GM19463 (cell line): ENCODE measurements around the gene SNU13.
A peak's percentile ranks its signal among the peaks of the same experiment; 100 is the strongest.
"Not testable (repeated sequence)": the region's sequence is repeated elsewhere in the genome, so short reads cannot be mapped to it uniquely, and the experiment has no call there.

Experiments used
- ATAC-seq: cut with Tn5 transposase; IDR thresholded peaks from one replicate; pipeline ENCODE4 v1.9.1; 2021; ENCODE audit warnings: mild to moderate bottlenecking, moderate library complexity; ENCODE audit not compliant: unreplicated experiment

Gene SNU13

DNA sequence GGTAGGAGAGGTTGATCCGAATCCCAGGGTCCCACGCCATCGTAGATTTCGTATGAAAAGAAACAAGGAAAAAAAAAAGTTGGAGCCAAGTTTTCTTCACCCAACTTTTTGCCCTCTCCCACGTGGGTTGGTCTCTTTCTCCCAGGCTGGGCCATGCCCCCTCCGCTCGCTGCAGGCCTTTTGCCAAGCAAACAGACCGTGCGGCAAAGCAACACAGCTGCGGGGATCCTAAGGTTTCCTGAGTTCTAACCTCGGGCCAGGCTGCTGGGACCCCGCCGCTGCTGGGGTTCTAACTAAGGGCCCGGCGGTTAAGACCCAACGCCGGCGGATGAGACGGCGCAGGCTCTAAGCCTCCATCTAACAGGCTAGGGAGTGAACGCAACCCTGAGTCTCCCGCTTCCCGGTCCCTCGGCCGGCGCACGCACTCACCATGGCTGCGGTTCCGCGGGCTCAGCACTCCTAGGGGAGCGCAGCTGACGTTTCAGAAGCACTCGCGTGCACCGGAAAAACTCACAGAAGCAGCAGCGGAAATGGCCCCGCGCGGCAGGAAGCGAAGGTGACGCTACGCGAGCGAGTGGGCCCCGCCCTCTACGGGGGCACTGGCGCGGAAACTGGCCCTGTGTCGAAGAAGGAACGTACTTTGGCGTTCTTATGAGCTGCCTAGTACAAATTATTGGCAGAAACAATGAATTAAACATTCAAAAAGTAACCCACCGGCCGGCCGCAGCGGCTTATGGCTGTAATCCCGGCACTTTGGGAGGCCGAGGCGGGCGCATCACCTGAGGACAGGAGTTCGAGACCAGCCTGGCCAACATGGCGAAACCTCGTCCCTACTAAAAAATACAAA, at the start of gene SNU13:
TSS of gene SNU13 (minus strand) at position 503 of the 847 bp plus-strand sequence. CDS start at position 432, 71 bp downstream.
- ATAC-seq: peak; percentile 84

DNA sequence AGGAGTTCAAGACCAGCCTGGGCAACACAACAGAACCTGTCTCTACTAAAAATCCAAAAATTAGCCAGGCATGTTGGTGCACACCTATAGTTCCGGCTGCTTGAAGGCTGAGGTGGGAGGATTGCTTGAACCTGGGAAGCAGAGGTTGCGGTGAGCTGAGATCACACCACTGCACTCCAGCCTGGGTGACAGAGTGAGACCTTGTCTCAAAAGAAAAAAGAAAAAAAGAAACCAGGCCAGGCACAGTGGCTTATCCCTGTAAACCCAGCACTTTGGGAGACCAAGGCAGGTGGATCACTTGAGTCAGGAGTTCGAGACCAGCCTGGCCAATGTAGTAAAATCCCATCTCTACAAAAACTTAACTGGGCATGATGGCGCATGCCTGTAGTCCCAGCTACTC, 44.6 kb upstream of the SNU13 start:
- ATAC-seq: not testable (repeated sequence)

DNA sequence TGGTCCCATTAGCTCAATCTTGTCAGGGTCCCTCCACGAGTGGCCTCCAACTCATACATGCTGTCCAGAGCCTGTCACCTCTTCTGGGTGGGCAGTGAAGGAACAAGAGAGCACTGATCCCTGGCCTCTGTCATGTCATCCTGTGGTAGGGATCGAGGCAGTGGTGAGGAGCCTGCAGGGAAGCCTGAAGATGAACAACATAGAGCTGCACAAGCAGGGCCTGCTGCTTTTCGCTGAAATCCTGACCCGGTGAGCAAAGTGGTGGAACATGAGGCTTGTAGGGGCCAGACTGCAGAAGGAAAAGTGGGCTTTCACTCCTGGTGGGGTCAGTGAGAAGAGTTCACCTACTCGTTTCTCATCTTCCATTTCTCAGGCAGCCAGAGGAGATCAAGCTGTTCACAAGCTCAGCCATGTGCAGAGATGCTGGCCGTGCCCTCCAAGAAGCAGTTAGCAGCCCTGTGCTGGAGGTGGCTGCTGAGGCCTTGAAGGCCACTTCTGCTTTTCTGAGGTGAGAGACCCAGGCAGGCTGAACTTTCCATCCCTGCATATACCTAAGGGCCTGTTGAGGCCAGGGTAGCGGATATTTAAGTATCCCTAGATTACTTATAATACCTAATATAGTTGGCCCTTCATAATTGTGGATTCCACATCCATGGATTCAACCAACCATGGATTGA, 43.6 kb upstream of the SNU13 start:
- ATAC-seq: no peak

DNA sequence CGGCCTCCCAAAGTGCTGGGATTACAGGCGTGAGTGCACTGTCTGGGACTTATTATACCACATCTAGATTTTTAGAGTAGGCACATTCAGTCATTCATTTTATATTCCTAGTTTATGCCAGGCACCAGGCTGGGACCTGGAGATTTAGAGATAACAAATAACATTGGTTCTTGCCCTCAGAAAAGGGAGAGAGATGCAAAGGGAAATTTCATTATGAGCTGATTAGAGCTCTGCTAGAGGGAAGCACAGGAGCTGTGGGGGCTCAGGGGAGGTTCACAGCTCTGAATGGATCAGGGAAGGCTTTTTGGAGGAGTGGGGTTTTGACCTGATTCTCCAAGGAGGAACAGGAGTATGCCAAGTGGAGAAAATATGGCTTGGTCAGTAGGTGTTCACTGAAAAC, 42.9 kb upstream of the SNU13 start:
- ATAC-seq: no peak

DNA sequence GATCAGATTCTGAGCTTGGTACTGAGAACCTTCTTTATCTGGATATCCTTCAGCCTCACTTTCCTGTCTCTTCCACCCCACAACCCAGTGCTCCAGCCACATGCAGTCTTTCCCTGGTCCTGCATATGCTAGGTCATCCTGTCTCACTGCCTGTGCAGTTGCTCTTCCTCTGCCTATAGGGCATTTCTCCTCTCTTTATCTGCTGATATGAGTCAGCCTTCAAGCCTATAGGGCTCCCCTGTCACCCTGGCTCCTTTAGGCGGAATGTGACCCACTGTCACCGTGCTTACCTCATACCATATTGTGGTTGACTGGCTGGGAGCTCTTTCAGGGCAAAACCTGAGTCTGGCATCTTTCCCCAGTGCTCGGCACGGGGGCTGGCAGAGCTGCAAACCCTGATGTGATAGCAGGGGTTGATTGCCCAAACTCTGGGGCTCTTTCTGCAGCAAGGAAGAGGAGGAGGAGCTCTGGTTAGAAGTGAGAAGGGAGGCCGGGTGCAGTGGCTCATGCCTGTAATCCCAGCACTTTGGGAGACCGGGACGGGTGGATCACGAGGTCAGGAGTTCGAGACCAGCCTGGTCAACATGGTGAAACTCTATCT, 36.9 kb upstream of the SNU13 start:
- ATAC-seq: no peak

DNA sequence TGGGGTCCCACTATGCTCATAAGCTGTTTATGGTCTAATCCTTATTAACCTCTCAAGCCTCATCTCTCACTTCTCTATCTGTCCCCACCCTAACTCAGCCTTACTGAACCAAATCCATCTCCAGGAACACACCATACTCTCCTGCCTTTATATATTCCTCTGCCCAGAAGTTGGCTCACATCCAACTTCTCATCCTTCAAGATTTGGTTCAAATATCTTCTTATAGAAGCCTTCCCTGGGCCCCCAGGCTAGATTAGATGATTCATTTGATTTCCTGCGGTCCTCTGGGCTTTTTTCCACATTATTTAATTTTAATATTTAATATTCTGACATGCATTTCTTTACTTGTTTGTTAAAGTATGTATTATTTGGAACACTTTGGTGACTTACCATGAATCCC, 33.8 kb upstream of the SNU13 start:
- ATAC-seq: no peak

DNA sequence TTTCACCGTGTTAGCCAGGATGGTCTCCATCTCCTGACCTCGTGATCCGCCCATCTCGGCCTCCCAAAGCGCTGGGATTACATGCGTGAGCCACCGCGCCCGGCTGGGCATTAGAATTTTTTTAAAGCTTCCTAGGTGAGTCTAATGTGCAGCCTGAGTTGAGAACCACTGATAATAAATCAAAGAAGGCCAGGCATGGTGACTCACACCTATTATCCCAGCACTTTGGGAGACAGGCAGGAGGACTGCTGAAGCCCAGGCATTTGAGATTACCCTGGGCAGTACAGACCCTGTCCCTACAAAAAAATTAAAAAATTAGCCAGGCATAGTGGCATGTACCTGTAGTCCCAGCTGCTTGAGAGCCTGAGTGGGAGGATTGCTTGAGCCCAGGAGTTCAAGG, 24.3 kb upstream of the SNU13 start:
- no peak for ATAC-seq

DNA sequence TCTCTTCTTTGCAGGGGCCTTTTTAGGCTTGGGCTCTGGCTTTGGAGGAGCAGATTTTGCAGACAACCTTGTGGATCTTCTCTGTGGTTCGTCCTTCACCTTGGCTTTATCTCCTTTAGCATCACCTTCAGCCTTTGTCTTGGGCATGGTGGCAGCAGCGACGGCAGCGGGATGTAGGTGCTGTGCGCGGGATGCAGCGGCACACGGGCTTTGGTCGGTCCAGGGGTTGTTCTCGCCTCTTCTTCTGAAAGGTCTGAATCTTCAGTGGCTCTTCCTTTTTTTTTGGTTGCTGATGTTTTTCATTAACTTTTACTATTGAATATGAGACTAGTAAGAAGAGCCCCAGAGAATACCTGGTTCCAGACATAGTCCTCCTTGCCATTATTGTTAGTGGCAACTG, 20.7 kb upstream of the SNU13 start:
- ATAC-seq: no peak

DNA sequence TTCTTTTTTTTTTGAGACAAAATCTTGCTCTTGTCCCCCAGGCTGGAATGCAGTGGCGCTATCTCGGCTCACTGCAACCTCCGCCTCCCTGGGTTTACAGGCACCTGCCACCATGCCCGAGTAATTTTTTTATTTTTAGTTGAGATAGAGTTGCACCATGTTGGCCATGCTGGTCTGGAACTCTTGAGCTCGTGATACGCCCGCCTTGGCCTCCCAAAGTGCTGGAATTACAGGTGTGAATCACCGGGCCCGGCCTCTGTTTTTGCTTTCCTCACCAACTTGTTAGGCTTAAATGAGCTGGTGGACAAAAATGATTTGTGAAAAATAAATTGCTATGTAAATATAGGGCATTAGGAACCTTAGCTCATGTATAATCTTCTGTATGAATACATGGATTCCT, 14.1 kb upstream of the SNU13 start:
- no peak for ATAC-seq

DNA sequence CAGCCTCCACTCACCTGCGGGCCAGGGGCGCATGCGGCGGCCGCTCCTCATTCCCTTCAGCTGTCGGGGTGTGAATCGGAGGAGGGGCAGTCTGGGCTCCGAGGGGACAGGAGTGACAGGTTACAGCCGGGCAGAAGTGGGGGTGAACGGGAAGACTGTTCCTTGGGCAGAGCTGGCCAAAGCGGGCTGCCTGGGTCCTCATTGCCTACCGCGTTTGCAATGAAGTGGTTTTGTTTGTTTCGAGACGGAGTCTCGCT, 11.4 kb upstream of the SNU13 start:
- no peak for ATAC-seq

DNA sequence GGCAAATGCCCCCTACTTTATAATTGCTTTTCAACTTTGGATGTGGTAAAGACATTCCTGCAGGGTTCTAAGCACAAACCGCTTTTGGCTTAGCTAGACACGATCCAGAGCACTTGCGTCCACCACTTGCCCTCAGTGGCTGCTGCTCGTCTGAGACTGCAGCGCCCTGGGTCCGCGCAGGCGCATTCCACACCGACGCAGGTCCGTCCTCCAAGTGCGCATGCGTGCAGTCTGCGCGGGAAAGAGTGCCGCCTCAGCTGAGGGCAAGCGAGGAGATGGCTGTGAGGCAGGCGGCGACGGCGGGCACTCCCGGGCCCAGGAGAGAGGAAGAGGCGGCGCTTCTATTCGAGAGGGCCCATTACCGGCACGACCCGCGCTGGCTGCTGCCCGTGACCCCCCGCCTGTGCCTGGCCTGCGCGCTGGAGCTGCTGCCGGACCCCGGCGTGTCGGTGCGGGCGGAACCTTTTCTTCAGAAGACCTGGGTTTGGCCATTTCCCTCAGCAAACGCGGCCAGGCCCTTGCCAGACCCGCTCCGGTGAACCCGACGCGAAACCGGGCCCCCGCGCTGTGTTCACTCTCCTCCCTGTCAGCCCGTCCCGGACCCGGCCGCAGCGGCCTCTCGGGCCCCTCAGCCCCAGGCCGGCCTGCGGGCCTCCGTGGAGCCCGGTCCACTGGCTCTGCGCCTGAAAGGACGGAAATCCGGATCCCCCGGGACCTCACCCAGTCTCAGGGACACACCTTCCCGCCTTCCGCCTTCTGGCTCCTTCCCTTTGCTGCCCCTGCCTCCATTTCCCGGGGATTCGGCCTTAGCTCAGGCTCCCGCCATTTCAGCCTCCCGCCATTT, 10.8 kb upstream of the SNU13 start, which contains the start of gene MEI1:
TSS of gene MEI1 (plus strand) at position 240 of the 844 bp plus-strand sequence. CDS start at position 276, 36 bp downstream.
- ATAC-seq: no peak

DNA sequence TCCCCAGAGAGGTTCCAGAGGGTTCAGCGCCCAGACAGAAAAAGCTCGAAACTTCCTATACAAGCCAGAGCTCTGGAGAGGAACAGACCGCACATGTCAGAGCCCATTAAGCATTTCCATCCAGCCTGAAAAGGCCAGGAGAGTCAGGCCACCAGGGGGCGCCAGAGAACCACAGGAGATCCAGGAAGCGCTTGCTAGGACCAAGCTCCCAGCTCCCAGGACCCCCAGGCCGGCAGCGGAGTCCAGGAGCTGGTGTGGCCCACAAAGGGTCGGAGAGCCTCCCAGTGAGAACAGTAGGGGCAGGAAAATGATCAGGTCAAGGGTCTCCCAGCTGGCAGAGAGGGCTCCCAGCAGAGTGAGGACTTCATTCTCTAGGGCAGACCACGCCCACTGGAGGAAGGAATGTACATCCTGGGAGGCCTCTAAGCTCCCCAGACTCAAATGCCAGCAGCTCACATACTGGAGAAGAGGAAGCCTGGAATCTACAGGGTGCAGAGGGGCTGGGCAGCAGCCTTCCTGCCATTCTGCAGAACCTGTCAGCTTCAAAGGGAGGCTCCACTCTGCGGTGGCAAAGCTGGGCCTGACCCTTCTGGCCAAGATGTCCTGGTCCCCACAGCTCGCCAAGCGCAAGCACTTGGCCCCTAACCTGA, 8.6 kb upstream of the SNU13 start:
- ATAC-seq: no peak

DNA sequence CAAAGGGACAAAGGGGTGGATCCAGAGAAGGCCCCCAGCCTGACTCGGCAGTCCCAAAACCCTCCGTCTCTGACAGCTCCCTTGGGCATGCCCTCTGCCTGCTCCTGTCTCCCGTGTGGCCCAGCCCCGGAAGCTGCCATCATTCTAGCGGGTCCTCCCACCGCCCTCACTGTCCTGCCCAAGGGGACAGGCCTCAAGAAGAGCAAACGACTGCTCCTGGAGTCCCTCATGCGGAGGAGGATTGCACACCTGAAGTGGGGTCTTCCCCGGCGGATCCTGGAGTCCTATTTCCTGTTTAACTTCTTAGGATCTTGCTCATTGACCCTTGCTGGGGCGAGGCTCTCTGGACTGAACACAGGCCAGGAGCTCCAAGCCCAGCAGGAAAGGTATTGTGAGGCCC, 8.0 kb upstream of the SNU13 start:
- ATAC-seq: no peak

DNA sequence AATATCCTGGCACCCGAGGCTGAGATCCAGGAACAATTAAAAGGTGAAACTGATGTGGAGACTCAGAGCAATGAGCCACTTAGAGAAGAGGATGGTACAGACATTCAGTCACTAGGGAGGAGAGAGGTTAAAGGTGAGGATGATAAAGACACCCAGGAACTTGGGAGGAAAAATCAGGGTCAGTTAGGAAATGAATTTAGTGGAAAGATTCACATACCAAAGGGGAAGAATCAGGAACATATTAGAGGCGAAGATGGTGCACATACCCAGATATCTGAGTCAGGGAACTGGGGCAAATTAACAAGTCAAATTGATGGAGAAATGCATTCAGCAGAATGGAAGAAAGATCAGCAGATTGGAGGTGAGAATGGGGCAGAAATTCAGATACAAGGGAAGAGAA, 6.5 kb upstream of the SNU13 start:
- ATAC-seq: no peak

DNA sequence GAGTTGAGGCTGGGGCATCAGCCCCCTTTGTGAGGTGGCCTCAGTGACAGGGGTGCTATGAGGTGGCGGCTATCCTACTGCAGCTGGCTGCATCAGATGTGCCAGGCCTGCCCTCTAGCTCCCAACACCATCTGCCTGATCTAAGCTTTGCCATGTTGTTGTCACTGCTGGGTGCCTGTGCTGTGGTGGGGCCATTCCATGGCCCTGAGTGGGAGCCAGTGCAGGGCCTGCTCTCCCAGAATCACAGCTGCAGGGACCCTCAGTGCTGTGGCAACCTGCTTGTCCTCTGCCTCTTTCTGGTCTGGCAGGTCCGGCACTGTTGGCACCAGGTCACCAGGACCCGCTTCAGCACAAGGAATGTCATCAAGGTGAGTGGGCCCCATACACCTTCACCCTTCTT, 1.8 kb upstream of the SNU13 start:
- ATAC-seq: no peak

DNA sequence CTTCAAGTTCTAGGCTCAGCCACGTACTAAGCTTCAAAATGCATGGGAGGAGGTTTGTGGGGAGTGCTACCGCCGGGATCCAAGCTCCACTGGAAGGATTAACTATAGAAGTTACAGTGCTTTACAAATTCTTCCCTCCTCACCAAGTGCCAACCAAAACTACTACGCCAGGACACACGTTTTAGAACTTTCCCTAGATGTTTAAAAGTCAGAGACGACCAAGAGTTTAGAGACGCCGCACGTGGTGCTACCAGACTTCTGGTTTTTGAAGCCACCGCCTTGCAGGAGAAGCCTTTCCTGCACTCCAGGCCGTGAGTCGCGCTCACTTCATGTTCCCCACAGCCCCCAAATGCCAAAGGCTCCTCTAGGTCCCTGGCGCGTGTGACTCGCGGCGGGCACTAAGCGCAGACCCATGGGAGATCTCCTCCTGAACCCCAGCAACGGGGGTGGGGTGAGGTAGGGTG, 734 bp downstream of the SNU13 start:
- ATAC-seq: peak; percentile 28

DNA sequence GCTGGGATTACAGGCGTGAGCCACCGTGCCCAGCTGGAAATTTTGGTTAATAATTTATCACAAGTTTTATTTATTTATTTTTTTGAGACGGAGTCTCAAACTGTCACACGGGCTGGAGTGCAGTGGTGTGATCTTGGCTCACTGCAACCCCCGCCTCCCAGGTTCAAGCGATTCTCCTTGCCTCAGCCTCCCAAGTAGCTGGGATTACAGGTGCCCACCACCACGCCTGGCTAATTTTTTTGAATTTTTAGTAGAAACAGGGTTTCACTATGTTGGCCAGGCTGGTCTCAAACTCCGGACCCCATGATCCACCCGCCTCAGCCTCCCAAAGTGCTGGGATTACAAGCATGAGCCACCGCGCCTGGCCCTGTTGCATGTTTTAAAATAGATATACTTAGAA, 1.8 kb downstream of the SNU13 start:
- ATAC-seq: not testable (repeated sequence)

DNA sequence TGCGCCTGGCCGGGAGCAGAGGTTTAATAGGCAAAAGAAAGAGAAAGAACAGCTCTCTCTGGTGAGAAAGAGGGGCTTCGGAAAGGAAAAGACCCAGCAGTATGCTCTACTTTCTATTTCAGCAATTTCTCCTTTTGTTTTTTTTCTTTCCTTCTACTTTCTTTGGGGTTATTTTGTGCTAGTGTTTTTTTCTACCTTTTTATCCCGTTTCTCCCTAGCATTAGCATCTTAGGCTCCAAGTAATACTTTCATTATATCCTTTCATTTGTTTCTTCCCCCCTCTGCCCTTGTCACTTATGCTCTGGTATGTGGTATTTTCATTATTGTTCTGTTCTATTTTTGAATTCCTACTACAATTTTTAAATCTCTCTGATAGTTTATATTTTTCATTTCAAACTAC, 4.5 kb downstream of the SNU13 start:
- ATAC-seq: no peak

DNA sequence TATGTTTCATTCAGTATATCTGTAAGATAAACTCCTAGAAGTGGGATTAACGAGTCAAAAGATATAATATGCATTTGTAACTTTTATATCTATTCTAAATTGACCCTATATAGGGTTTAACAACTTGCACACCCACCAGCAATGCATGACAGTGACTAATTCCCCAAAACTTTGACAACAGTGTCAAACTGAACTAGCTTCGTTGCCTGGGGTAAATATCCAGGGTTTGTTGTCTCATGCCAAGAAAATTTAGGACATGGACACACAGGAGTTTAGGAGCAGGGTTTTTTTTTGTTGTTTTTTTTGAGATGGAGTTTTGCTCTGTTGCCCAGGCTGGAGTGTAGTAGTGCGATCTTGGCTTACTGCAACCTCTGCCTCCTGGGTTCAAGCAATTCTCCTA, 5.1 kb downstream of the SNU13 start:
- no peak for ATAC-seq

DNA sequence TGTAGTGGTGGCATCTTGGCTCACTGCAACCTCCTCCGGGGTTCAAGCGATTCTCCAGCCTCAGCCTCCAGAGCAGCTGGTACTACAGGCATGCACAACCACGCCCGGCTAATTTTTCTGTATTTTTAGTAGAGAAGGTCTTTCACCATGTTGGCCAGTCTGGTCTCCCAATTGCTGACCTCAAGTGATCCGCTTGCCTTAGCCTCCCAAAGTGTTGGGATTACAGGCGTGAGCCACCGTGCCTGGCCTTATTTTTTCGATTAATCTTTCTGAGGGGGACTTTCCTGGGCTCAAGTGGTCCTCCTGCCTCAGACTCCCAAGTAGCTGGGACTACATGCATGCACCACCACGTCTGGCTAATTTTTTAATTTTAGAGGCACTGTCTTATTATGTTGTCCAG, 5.6 kb downstream of the SNU13 start:
- no peak for ATAC-seq
